GM12891 (cell line): Measurements from ENCODE around the gene COMMD8.

Source experiments
- POLR2A ChIP-seq: IDR thresholded peaks from 2 replicates; pipeline ENCODE4 v1.6.1; 2011; ENCODE audit warnings: low read depth, low read length, control low read depth
- POLR2AphosphoS5 ChIP-seq: IDR thresholded peaks from 2 replicates; pipeline ENCODE4 v1.6.1; 2011; ENCODE audit warnings: low read depth, low read length, control low read depth
- POU2F2 ChIP-seq: IDR thresholded peaks from 2 replicates; pipeline ENCODE4 v1.6.1; 2011; ENCODE audit warnings: low read depth, mild to moderate bottlenecking, control low read depth, low read length, moderate library complexity

GRCh38 chr4:47471591-47471990 lies 8.1 kb upstream of the COMMD8 start:
- no peak for TF ChIP-seq POLR2A
- TF ChIP-seq POLR2AphosphoS5, result no peak
- no peak for TF ChIP-seq POU2F2
